ENCODE measurements around the gene SLC22A2.
"Not testable (repeated sequence)": the region's sequence is repeated elsewhere in the genome, so short reads cannot be mapped to it uniquely, and the experiment has no call there.

DNA sequence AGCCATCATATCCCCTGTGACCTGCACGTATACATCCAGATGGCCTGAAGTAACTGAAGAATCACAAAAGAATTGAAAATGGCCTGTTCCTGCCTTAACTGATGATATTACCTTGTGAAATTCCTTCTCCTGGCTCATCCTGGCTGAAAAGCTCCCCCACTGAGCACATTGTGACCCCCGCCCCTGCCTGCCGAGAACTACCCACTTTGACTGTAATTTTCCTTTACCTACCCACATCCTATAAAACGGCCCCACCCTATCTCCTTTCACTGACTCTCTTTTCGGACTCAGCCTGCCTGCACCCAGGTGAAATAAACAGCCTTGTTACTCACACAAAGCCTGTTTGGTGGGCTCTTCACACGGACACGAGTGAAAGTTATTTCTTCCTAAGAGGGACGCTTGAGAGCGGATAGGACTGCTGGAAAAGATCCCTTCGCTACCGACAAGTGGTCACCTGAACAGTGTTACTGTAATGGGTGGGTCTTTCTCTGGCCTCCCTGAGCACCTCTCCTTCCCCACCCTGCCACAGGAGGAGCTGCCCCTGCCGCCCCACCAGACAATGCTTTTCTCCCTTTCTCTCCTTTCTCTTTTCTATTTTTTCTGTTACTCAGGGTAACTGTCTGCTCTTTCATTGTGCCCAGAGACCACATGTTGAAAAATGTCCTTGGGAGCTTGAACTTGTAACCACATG is 24.5 kb downstream of the SLC22A2 start:
- TF ChIP-seq POLR2A (IDR thresholded peaks at IDR 0.05) = not testable (repeated sequence)
- TF ChIP-seq, protein P1, sequence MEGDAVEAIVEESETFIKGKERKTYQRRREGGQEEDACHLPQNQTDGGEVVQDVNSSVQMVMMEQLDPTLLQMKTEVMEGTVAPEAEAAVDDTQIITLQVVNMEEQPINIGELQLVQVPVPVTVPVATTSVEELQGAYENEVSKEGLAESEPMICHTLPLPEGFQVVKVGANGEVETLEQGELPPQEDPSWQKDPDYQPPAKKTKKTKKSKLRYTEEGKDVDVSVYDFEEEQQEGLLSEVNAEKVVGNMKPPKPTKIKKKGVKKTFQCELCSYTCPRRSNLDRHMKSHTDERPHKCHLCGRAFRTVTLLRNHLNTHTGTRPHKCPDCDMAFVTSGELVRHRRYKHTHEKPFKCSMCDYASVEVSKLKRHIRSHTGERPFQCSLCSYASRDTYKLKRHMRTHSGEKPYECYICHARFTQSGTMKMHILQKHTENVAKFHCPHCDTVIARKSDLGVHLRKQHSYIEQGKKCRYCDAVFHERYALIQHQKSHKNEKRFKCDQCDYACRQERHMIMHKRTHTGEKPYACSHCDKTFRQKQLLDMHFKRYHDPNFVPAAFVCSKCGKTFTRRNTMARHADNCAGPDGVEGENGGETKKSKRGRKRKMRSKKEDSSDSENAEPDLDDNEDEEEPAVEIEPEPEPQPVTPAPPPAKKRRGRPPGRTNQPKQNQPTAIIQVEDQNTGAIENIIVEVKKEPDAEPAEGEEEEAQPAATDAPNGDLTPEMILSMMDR (IDR thresholded peaks at IDR 0.05) = not testable (repeated sequence)
